ENCODE results near the gene VDAC2.
A peak's percentile ranks its signal among the peaks of the same experiment; 100 is the strongest.

The VDAC2 gene

DNA sequence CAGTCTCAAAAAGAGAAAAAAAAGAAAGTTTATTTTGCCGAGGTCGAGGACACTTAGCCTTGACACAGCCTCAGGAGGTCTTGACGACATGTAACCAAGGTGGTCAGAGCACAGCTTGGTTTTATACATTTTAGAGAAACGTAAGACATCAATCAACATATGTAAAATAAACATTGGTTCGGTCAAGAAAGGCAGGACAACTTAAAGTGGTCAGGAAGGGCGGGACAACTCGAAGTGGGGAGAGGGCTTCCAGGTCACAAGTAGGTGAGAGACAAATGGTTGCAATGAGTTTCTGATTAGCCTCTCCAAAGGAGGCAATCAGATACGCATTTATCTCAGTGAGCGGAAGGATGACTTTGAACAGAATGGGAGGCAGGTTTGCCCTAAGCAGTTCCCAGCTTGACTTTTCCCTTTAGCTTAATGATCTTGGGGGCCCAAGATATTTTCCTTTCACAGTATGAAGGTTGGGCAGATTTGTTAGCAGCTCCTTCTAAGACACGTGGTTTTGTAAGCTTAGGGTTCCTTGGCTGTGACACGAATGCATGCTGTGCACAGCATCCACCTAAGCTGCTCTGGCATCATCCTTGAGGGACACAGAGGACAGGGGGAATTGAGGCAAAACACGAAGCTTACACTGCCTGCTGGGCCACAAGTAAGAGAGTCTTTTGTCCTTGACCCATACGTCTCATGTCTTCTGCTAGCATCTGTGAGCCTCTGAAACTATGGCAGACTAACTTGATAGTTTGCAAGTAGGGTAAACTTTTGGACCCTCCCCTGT is 3.3 kb upstream of the VDAC2 start:
- no peak for DNase-seq (ENCODE audit: extremely low read depth, low read depth)
- TF ChIP-seq, protein P1, sequence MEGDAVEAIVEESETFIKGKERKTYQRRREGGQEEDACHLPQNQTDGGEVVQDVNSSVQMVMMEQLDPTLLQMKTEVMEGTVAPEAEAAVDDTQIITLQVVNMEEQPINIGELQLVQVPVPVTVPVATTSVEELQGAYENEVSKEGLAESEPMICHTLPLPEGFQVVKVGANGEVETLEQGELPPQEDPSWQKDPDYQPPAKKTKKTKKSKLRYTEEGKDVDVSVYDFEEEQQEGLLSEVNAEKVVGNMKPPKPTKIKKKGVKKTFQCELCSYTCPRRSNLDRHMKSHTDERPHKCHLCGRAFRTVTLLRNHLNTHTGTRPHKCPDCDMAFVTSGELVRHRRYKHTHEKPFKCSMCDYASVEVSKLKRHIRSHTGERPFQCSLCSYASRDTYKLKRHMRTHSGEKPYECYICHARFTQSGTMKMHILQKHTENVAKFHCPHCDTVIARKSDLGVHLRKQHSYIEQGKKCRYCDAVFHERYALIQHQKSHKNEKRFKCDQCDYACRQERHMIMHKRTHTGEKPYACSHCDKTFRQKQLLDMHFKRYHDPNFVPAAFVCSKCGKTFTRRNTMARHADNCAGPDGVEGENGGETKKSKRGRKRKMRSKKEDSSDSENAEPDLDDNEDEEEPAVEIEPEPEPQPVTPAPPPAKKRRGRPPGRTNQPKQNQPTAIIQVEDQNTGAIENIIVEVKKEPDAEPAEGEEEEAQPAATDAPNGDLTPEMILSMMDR (IDR thresholded peaks at IDR 0.05; ENCODE audit: low read depth, low read length, missing control alignments) = no peak
- H3K4me3 ChIP-seq (replicated peaks; ENCODE audit: low read depth, low read length) = no peak overlapping the region

DNA sequence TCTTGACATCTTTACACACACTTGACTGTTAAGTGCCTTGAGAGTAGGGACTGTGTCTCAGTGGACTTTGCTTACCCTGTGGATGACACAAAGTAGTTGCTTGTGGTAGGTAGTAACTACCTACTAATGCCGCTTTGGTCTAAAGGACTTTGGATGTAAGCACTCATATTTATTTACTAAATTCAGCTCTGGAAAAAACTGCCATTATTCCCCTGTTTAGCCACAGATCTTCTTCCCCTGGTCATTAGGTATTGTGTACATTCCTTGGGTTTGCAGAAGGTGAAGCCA is 2.8 kb upstream of the VDAC2 start:
- DNase-seq (ENCODE audit: extremely low read depth, low read depth) = no peak
- TF ChIP-seq, protein P1 (IDR thresholded peaks at IDR 0.05; ENCODE audit: low read depth, low read length, missing control alignments) = no peak
- H3K4me3 ChIP-seq (replicated peaks; ENCODE audit: low read depth, low read length) = no peak overlapping the region

DNA sequence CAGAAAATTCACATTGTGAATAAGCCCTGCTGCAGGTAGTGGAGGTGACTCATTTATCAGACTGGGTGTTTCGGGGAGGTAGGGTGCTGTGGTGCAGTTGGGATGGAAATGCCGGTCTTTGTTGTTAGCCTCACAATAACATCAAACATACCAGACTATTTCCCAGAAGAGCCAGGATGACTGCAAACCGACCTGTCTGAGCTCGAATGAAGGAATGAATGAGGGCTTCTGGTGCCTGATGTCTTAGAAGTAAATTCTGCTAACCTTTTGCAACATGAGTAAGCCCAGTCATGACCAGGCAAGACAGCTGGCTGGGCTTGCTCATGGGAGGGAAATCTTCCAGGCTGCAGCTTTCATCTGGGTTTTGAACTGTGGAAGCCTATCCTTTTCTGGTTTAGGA is 2.4 kb upstream of the VDAC2 start:
- TF ChIP-seq, protein P1 (IDR thresholded peaks at IDR 0.05; ENCODE audit: low read depth, low read length, missing control alignments) = no peak
- H3K4me3 ChIP-seq (replicated peaks; ENCODE audit: low read depth, low read length) = no peak overlapping the region
- DNase-seq (ENCODE audit: extremely low read depth, low read depth) = no peak

DNA sequence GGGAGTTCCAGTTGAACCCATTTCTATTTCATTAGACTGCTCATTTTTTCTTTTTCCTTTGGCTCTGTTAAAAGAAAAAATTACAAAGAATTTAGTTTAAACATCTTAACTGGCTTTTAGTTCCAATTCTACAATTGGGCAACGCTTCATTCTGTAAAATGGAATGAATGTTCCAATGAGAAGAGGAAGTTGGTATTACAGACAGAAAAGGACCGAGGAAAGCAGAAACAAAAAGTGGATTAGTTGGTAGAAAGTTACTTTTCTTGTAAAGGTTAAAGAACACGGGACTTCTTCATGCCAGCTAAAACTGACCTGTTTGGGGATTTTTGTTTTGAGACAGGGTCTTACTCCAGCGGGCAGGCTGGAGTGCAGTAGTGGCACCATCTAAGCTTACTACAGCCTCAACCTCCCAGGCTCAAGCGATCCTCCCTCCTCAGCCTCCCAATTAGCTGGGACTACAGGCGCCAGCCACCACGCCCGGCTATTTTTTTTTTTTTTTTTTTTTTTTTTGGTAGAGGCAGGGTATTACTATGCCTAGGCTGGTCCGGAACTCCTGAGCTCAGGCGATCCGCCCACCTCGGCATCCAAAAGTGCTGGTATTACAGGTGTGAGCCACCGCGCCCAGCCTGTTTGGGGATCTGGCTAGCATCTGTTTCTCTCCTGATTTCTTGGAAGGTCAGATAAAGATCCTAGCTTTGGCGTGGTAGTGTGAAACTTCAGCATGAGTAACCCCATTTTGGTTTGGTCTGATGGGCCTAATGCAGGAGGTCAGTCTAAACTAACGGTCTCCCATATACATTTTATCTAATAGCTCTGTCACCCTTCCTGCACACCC is 1.3 kb upstream of the VDAC2 start:
- TF ChIP-seq, protein P1 (IDR thresholded peaks at IDR 0.05; ENCODE audit: low read depth, low read length, missing control alignments) = no peak

DNA sequence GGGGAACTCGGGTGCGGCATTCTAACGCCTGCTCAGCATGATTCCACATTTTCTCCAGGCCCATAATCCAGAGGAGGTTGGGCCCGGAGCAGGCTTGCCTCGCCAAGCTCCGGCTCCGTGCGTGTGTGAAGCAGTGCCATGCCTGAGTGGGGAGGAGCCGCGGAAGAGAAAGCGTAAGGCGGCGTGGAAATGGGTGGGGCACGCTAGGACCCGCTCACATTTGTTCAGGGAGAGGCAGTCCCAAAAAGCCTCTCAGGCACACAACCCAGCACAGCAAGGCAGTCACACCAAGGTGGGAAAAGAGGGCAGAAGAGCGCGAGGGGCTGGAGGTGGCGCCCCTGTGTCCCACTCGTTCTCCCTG is 695 bp upstream of the VDAC2 start:
- peak overlapping the region; percentile 76 for H3K4me3 ChIP-seq (replicated peaks; ENCODE audit: low read depth, low read length)
- DNase-seq (ENCODE audit: extremely low read depth, low read depth) = peak; percentile 42
- TF ChIP-seq, protein P1 (IDR thresholded peaks at IDR 0.05; ENCODE audit: low read depth, low read length, missing control alignments) = no peak

More for the DNA sequence above, 1.3 kb upstream of the VDAC2 start:
- no peak for DNase-seq (ENCODE audit: extremely low read depth, low read depth)
- peak overlapping the region; percentile 76 for H3K4me3 ChIP-seq (replicated peaks; ENCODE audit: low read depth, low read length)

DNA sequence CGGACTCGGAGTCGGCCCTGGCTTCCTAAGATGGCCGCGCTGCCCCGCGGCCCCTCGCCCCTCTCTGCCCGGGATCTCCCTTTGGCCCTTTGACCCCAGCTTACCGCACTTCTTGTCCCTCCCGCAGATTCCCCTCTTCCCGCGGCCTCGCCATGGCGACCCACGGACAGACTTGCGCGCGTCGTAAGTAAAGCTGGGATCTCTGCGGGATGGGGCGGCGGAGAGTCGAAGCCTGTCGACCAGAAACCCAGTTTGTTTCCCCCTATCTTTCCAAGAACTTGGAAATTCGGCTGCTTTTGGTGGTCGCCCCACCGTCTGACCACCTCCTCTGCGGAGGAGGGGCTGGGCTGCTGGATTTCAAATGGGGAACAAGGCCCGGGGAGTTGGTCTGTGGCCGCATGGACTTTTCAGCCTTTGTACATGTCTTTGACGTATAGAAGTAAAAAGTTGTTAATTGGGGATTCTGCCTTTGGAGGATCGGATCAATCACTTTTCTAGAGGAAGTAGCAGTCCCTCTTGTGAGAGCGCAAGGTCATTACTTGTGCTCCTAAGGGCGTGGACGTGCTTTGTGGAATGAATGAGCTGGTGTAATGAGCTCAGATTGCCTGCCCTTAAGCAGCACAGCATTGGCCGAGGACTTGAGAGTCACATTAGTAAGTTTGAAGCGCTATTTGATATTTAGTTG is 553 bp downstream of the VDAC2 start:
- peak overlapping the region; percentile 76 for H3K4me3 ChIP-seq (replicated peaks; ENCODE audit: low read depth, low read length)
- DNase-seq (ENCODE audit: extremely low read depth, low read depth) = no peak
- TF ChIP-seq, protein P1 (IDR thresholded peaks at IDR 0.05; ENCODE audit: low read depth, low read length, missing control alignments) = no peak

Data from HFF-Myc (cell line).